Stomach (tissue), 4 donors: ENCODE measurements around the gene PNMA3.
"Not testable (repeated sequence)": the region's sequence is repeated elsewhere in the genome, so short reads cannot be mapped to it uniquely, and the experiment has no call there.

Experiments
- POLR2AphosphoS5 ChIP-seq, 3 donors: sonication (generic); formaldehyde crosslinking; IDR thresholded peaks; one replicate each; pipeline ENCODE4 v1.6.1; 2016; ENCODE audit warnings: antibody characterized with exemption in 3 of 3
- TF ChIP-seq, protein P1 (sequence below), 7 experiments: fragments of 450-650 bp in 4 of 7; fragments of 200-600 bp in 3 of 7; sonication (generic) in 3 of 7; IDR thresholded peaks; one replicate each; pipeline ENCODE4 v1.5.1; 2016 to 2019; ENCODE audit warnings: antibody characterized with exemption in 7 of 7, control low read depth in 2 of 7, mild to moderate bottlenecking in 1 of 7

DNA sequence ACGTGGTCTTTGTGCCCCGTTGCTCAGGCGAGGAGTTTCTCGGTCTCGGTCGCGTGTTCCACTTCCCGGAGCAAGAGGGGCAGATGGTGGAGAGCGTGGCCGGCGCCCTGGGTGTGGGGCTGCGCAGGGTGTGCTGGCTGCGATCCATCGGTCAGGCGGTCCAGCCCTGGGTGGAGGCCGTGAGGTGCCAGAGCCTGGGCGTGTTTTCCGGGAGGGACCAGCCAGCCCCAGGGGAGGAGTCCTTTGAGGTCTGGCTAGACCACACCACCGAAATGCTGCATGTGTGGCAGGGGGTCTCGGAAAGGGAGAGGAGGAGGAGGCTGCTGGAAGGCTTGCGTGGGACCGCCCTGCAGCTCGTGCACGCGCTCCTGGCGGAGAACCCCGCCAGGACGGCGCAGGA lies 17.1 kb downstream of the PNMA3 start:
- TF ChIP-seq, protein P1, sequence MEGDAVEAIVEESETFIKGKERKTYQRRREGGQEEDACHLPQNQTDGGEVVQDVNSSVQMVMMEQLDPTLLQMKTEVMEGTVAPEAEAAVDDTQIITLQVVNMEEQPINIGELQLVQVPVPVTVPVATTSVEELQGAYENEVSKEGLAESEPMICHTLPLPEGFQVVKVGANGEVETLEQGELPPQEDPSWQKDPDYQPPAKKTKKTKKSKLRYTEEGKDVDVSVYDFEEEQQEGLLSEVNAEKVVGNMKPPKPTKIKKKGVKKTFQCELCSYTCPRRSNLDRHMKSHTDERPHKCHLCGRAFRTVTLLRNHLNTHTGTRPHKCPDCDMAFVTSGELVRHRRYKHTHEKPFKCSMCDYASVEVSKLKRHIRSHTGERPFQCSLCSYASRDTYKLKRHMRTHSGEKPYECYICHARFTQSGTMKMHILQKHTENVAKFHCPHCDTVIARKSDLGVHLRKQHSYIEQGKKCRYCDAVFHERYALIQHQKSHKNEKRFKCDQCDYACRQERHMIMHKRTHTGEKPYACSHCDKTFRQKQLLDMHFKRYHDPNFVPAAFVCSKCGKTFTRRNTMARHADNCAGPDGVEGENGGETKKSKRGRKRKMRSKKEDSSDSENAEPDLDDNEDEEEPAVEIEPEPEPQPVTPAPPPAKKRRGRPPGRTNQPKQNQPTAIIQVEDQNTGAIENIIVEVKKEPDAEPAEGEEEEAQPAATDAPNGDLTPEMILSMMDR (IDR thresholded peaks at IDR 0.05): not testable (repeated sequence)
- not testable (repeated sequence) for TF ChIP-seq POLR2AphosphoS5 (IDR thresholded peaks at IDR 0.05)
